Calu3 (cell line): ENCODE measurements around the gene CD9. TPM values are rescaled to one million over a fixed set of nuclear protein-coding genes. Genes with fewer than 3 reads are reported as not detected.

Experiments used
- BruUV-seq: library from RNA; stranded (reverse); fragments of 400-500 nt; replicated peaks from 2 replicates; lab custom pipeline; 2021; lab: Mats Ljungman, UMichigan
- CTCF ChIA-PET: fragments of 300-600 bp; sonication (Branson Sonifier 250); formaldehyde crosslinking; loops from one replicate; lab custom pipeline; 2022; ENCODE audit warnings: antibody characterized with exemption; lab: Charles Lee
- DNase-seq: peaks from one replicate; pipeline ENCODE4 v3.0.0; 2022
- H3K27ac Mint-ChIP-seq: one replicate; pipeline ENCODE4 v1.8.0; 2022; ENCODE audit warnings: mixed read lengths; ENCODE audit not compliant: unreplicated experiment
- H3K27me3 Mint-ChIP-seq: one replicate; pipeline ENCODE4 v1.8.0; 2022; ENCODE audit warnings: mixed read lengths; ENCODE audit not compliant: unreplicated experiment
- H3K36me3 Mint-ChIP-seq: one replicate; pipeline ENCODE4 v1.8.0; 2022; ENCODE audit warnings: mild to moderate bottlenecking, moderate library complexity, mixed read lengths; ENCODE audit not compliant: insufficient read depth, unreplicated experiment
- H3K4me1 Mint-ChIP-seq: one replicate; pipeline ENCODE4 v1.8.0; 2022; ENCODE audit warnings: mild to moderate bottlenecking, low read depth, mixed read lengths; ENCODE audit not compliant: unreplicated experiment
- H3K4me3 Mint-ChIP-seq: one replicate; pipeline ENCODE4 v1.8.0; 2022; ENCODE audit warnings: mild to moderate bottlenecking, low read depth, moderate library complexity, mixed read lengths; ENCODE audit not compliant: unreplicated experiment
- H3K9me3 Mint-ChIP-seq: one replicate; pipeline ENCODE4 v1.8.0; 2022; ENCODE audit warnings: low read depth, mixed read lengths; ENCODE audit not compliant: unreplicated experiment
- intact Hi-C: fragments of 100-400 bp; cut with micrococcal nuclease; formaldehyde crosslinking; loops from one replicate; pipeline ENCODE4 v1.10.0; 2022; ENCODE audit not compliant: unreplicated experiment
- total RNA-seq: library from RNA; stranded (reverse); gene quantifications from 2 replicates; pipeline ENCODE4 v1.2.3, GENCODE V29; 2022
- TF ChIP-seq, protein P1 (sequence below): fragments of 200-600 bp; IDR thresholded peaks from one replicate; pipeline ENCODE4 v1.8.0; 2022; ENCODE audit warnings: antibody characterized with exemption; ENCODE audit not compliant: unreplicated experiment

Gene CD9
- total RNA-seq, 1 experiment from 2014 or later = 128 TPM

DNA sequence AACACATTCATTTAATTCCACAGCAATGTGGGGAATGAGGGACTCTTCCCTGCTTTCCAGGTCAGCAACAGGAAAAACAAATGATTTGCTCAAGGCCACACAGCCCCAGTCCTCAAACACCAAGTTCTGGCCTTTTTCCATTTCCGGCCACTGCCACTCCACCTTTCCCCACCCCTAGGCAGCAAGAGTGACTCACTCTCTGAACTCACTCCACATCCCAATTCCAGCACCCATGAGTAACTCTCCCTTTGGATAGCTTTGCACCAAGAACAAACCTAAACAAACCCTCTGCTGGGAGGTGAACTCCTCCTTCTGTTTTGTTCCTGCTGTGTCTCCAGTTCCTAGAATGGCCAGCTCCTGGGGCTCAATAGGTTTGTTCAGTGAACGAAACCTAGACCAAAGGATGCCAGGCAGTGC is 79.9 kb downstream of the CD9 start:
- peaks cover 52% of the 10 kb centered on the region for H3K4me1 Mint-ChIP-seq
- H3K27ac Mint-ChIP-seq = peak overlapping the region; percentile 64
- peak overlapping the region; percentile 49 for H3K4me3 Mint-ChIP-seq
- TF ChIP-seq, protein P1, sequence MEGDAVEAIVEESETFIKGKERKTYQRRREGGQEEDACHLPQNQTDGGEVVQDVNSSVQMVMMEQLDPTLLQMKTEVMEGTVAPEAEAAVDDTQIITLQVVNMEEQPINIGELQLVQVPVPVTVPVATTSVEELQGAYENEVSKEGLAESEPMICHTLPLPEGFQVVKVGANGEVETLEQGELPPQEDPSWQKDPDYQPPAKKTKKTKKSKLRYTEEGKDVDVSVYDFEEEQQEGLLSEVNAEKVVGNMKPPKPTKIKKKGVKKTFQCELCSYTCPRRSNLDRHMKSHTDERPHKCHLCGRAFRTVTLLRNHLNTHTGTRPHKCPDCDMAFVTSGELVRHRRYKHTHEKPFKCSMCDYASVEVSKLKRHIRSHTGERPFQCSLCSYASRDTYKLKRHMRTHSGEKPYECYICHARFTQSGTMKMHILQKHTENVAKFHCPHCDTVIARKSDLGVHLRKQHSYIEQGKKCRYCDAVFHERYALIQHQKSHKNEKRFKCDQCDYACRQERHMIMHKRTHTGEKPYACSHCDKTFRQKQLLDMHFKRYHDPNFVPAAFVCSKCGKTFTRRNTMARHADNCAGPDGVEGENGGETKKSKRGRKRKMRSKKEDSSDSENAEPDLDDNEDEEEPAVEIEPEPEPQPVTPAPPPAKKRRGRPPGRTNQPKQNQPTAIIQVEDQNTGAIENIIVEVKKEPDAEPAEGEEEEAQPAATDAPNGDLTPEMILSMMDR = no peak
- intact Hi-C loops = loop anchor here (10.0 kb wide), 1 partner anchor 295 kb away; no protein-coding TSS in a partner anchor
- H3K27me3 Mint-ChIP-seq = no peaks in the 10 kb centered on the region
- peak; percentile 72 for DNase-seq
- H3K36me3 Mint-ChIP-seq = peaks cover 14% of the 10 kb centered on the region
- no TSS peak for BruUV-seq
- no peaks in the 10 kb centered on the region for H3K9me3 Mint-ChIP-seq
- CTCF ChIA-PET = interaction anchor here (0.5 to 4.0 kb wide), 9 partner anchors 15 to 291 kb away, joined by 3 to 48 read pairs (median 5); no protein-coding TSS in a partner anchor

DNA sequence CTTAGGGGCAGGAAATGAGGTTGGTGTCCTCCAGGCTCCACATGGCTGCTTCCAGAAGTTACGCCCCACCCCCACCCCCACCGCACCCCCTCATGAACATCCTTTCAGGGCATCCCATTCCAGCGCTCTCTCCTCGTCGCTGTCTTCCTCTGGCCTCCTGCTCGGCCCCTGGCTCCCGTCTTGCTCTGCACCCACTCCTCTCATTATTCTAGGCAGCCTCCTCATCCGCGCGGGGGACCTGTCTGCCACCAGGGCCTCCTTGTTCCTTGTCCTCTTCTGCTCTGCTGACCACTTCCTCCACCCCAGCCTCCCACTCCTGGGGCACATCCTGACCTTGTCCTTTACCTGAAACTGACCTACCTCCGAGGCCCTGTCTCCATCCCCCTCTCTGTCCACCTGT is 80.5 kb downstream of the CD9 start:
- no TSS peak for BruUV-seq
- TF ChIP-seq, protein P1 = no peak
- Mint-ChIP-seq H3K4me3 (no peak overlapping the region), H3K9me3 (no peaks in the 10 kb centered on the region), H3K27ac (peak overlapping the region; percentile 64), H3K36me3 (peaks cover 14% of the 10 kb centered on the region), H3K27me3 (no peaks in the 10 kb centered on the region), H3K4me1 (peaks cover 53% of the 10 kb centered on the region)
- CTCF ChIA-PET = interaction anchor here (0.5 to 4.0 kb wide), 5 partner anchors 31 to 292 kb away, joined by 5 to 48 read pairs (median 6); no protein-coding TSS in a partner anchor
- intact Hi-C loops = loop anchor here (10.0 kb wide), 1 partner anchor 296 kb away; no protein-coding TSS in a partner anchor
- no peak for DNase-seq

DNA sequence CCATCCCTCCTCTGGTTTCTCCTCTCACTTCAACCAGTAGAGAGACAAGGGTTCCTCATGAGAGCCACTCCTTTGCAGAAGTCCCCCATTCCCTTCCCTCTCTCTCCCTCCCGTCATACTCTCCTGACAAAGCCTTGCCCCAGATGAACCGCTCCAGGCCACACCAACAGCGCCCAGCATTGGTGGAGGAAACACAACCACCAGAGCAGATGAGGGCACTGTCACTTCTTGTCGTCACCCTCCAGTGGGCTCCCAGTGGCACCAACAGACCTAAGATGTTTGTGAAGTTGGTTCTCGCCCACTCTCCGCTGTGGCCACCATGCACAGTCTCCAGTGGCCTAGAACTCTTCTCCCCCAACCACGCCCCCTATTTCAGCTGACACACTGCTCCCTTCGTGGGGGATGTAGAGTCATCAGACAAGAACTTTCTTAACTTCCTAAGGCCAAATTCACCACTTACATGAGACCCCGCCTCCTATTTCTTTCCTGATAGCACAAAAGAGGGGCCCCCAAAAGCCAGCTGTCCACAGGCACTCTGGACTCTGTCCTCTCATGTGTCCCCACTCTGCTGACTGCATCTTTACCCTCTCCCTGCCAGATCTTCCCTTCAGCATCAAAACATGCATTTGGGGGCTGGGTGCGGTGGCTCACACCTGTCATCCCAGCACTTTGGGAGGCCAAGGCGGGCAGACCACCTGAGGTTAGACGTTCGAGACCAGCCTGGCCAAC is 81.0 kb downstream of the CD9 start:
- DNase-seq = no peak
- CTCF ChIA-PET = no interaction called here
- peaks cover 14% of the 10 kb centered on the region for H3K36me3 Mint-ChIP-seq
- H3K27ac Mint-ChIP-seq = peak overlapping the region; percentile 64
- H3K27me3 Mint-ChIP-seq = no peaks in the 10 kb centered on the region
- no TSS peak for BruUV-seq
- no peaks in the 10 kb centered on the region for H3K9me3 Mint-ChIP-seq
- H3K4me3 Mint-ChIP-seq = no peak overlapping the region
- intact Hi-C loops = loop anchor here (10.0 kb wide), 1 partner anchor 296 kb away; no protein-coding TSS in a partner anchor
- H3K4me1 Mint-ChIP-seq = peaks cover 53% of the 10 kb centered on the region
- TF ChIP-seq, protein P1 = no peak

DNA sequence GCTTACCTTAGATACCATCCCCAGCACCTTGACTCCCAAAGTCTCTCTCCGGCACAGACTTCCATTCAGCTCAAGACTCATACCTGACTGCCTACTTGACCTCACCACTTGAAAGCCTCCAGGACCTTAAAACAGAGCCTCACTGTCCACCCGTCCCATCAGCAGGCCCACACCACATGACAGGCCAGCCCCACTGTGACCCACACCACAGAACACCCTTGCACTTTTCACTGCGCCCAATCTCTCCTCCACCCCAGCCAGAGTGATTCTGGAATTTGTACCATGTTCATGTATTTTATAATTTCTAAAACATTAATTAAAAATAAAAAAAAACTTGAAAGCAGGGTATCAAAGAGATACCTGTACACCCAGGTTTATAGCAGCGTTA is 82.2 kb downstream of the CD9 start:
- no peak for DNase-seq
- Mint-ChIP-seq H3K4me1 (peaks cover 52% of the 10 kb centered on the region), H3K9me3 (no peaks in the 10 kb centered on the region), H3K4me3 (no peak overlapping the region), H3K27ac (no peak overlapping the region), H3K27me3 (no peaks in the 10 kb centered on the region), H3K36me3 (peaks cover 14% of the 10 kb centered on the region)
- TF ChIP-seq, protein P1 = no peak
- intact Hi-C loops = loop anchor here (10.0 kb wide), 1 partner anchor 298 kb away; no protein-coding TSS in a partner anchor
- BruUV-seq = no TSS peak
- CTCF ChIA-PET = no interaction called here
